ENCODE data around the gene FPR2. TPM values are rescaled to one million over a fixed set of nuclear protein-coding genes. Genes with fewer than 3 reads are reported as not detected.
A peak's percentile ranks its signal among the peaks of the same experiment; 100 is the strongest.
"Not testable (repeated sequence)": the region's sequence is repeated elsewhere in the genome, so short reads cannot be mapped to it uniquely, and the experiment has no call there.

The FPR2 gene
- total RNA-seq, 2 donors from 2014 or later = not detected

GRCh38 chr19:51766461-51766860 is 5.5 kb downstream of the FPR2 start:
- H3K9me3 Mint-ChIP-seq = peaks cover 0 to 4% of the 10 kb centered on the region in 2 donors
- no peak for ATAC-seq
- H3K36me3 Mint-ChIP-seq = peaks cover 0 to 10% of the 10 kb centered on the region in 2 donors
- DNase-seq (ENCODE audit: low spot score in 2 of 2) = no peak
- no peak overlapping the region for H3K27ac Mint-ChIP-seq

- Mint-ChIP-seq H3K27ac (no peak overlapping the region), H3K36me3 (no peaks in the 10 kb centered on the region), H3K9me3 (peaks cover 0 to 3% of the 10 kb centered on the region in 2 donors)
- ATAC-seq (no peak), DNase-seq (ENCODE audit: low spot score in 2 of 2) (no peak)
These were observed 10.6 kb downstream of the FPR2 start for GRCh38 chr19:51771376-51772130.

GRCh38 chr19:51772977-51773376 is 12.0 kb downstream of the FPR2 start:
- ATAC-seq = no peak
- H3K36me3 Mint-ChIP-seq = no peaks in the 10 kb centered on the region
- peak overlapping the region in 1 of 2 donors; percentile 53 for H3K27ac Mint-ChIP-seq
- peaks cover 0 to 3% of the 10 kb centered on the region in 2 donors for H3K9me3 Mint-ChIP-seq
- DNase-seq (ENCODE audit: low spot score in 2 of 2) = no peak

- H3K9me3 Mint-ChIP-seq; ATAC-seq; DNase-seq (ENCODE audit: low spot score in 2 of 2); H3K27ac Mint-ChIP-seq; H3K36me3 Mint-ChIP-seq: not testable (repeated sequence)
These were observed 15.6 kb downstream of the FPR2 start for GRCh38 chr19:51776561-51776960.

GRCh38 chr19:51777570-51778462 is 16.8 kb downstream of the FPR2 start:
- Mint-ChIP-seq H3K27ac (no peak overlapping the region), H3K36me3 (no peaks in the 10 kb centered on the region), H3K9me3 (peaks cover 0 to 3% of the 10 kb centered on the region in 2 donors)
- DNase-seq (ENCODE audit: low spot score in 2 of 2) (peak in 1 of 2 donors; percentile 32), ATAC-seq (peak; percentile 67 to 73)

- DNase-seq (ENCODE audit: low spot score in 2 of 2) = no peak
- Mint-ChIP-seq H3K36me3 (no peaks in the 10 kb centered on the region), H3K9me3 (no peaks in the 10 kb centered on the region), H3K27ac (no peak overlapping the region)
- no peak for ATAC-seq
These were observed 18.2 kb downstream of the FPR2 start for GRCh38 chr19:51779181-51779580.

GRCh38 chr19:51779703-51780102 is 18.7 kb downstream of the FPR2 start:
- no peak for ATAC-seq
- H3K36me3 Mint-ChIP-seq = no peaks in the 10 kb centered on the region
- no peak for DNase-seq (ENCODE audit: low spot score in 2 of 2)
- H3K27ac Mint-ChIP-seq = no peak overlapping the region
- no peaks in the 10 kb centered on the region for H3K9me3 Mint-ChIP-seq

- DNase-seq (ENCODE audit: low spot score in 2 of 2) = no peak
- Mint-ChIP-seq H3K27ac (no peak overlapping the region), H3K9me3 (no peaks in the 10 kb centered on the region), H3K36me3 (no peaks in the 10 kb centered on the region)
- ATAC-seq = no peak
These were observed 19.3 kb downstream of the FPR2 start for GRCh38 chr19:51780270-51780669.

- Mint-ChIP-seq H3K9me3 (peaks cover 0 to 6% of the 10 kb centered on the region in 2 donors), H3K36me3 (no peaks in the 10 kb centered on the region), H3K27ac (no peak overlapping the region)
- DNase-seq (ENCODE audit: low spot score in 2 of 2) = no peak
- no peak for ATAC-seq
These were observed 21.0 kb downstream of the FPR2 start for GRCh38 chr19:51781999-51782398.

GRCh38 chr19:51783372-51783771 is 22.4 kb downstream of the FPR2 start:
- DNase-seq (ENCODE audit: low spot score in 2 of 2) (no peak), ATAC-seq (peak in 1 of 2 donors; percentile 35)
- H3K36me3 Mint-ChIP-seq = no peaks in the 10 kb centered on the region
- no peak overlapping the region for H3K27ac Mint-ChIP-seq
- peaks cover 0 to 12% of the 10 kb centered on the region in 2 donors for H3K9me3 Mint-ChIP-seq

GRCh38 chr19:51784109-51784785 is 23.3 kb downstream of the FPR2 start:
- ATAC-seq = no peak
- peaks cover 0 to 12% of the 10 kb centered on the region in 2 donors for H3K9me3 Mint-ChIP-seq
- H3K27ac Mint-ChIP-seq = no peak overlapping the region
- no peak for DNase-seq (ENCODE audit: low spot score in 2 of 2)
- no peaks in the 10 kb centered on the region for H3K36me3 Mint-ChIP-seq

- H3K9me3 Mint-ChIP-seq = peaks cover 0 to 12% of the 10 kb centered on the region in 2 donors
- DNase-seq (ENCODE audit: low spot score in 2 of 2) = peak; percentile 48 to 86
- ATAC-seq = peak; percentile 91 to 97
- H3K36me3 Mint-ChIP-seq = no peaks in the 10 kb centered on the region
- H3K27ac Mint-ChIP-seq = no peak overlapping the region
These were observed 24.1 kb downstream of the FPR2 start for GRCh38 chr19:51784922-51785690.

GRCh38 chr19:51786646-51787494 is 25.9 kb downstream of the FPR2 start:
- ATAC-seq (no peak), DNase-seq (ENCODE audit: low spot score in 2 of 2) (no peak)
- Mint-ChIP-seq H3K9me3 (peaks cover 4 to 18% of the 10 kb centered on the region in 2 donors), H3K27ac (no peak overlapping the region), H3K36me3 (no peaks in the 10 kb centered on the region)

GRCh38 chr19:51788029-51788428 is 27.0 kb downstream of the FPR2 start:
- H3K9me3 Mint-ChIP-seq = peaks cover 4 to 18% of the 10 kb centered on the region in 2 donors
- no peak for DNase-seq (ENCODE audit: low spot score in 2 of 2)
- no peak for ATAC-seq
- no peaks in the 10 kb centered on the region for H3K36me3 Mint-ChIP-seq
- no peak overlapping the region for H3K27ac Mint-ChIP-seq

GRCh38 chr19:51789061-51789795 is 28.2 kb downstream of the FPR2 start:
- Mint-ChIP-seq H3K27ac (no peak overlapping the region), H3K9me3 (peaks cover 4 to 18% of the 10 kb centered on the region in 2 donors), H3K36me3 (no peaks in the 10 kb centered on the region)
- DNase-seq (ENCODE audit: low spot score in 2 of 2) = no peak
- no peak for ATAC-seq
